Measurements from ENCODE around the gene KCNMA1. TPM values are rescaled to one million over a fixed set of nuclear protein-coding genes. Genes with fewer than 3 reads are reported as not detected.
A peak's percentile ranks its signal among the peaks of the same experiment; 100 is the strongest.

KCNMA1 gene
- total RNA-seq, 3 donors from 2014 or later, result 13.6 to 37.8 (median 15.1) TPM

- Histone ChIP-seq H3K27me3 (no peaks in the 10 kb centered on the region), H3K36me3 (no peaks in the 10 kb centered on the region), H3K27ac (no peak overlapping the region), H3K4me1 (no peaks in the 10 kb centered on the region), H3K4me3 (no peak overlapping the region), H3K9me3 (no peaks in the 10 kb centered on the region)
- TF ChIP-seq CTCF (IDR thresholded peaks at IDR 0.05) (no peak), POLR2A (IDR thresholded peaks at IDR 0.05) (no peak), POLR2AphosphoS5 (IDR thresholded peaks at IDR 0.05) (no peak)
- no peak for DNase-seq (ENCODE audit: low spot score in 2 of 2)
- intact Hi-C loops (cut with DNase I; ENCODE audit: low total_unique reads), result no loop called here
These were observed 309.3 kb downstream of the KCNMA1 start for GRCh38 chr10:77328272-77328816.

GRCh38 chr10:77325233-77325537, 312.4 kb downstream of the KCNMA1 start:
- Histone ChIP-seq H3K4me1 (no peaks in the 10 kb centered on the region), H3K36me3 (no peaks in the 10 kb centered on the region), H3K4me3 (no peak overlapping the region), H3K27me3 (no peaks in the 10 kb centered on the region), H3K27ac (no peak overlapping the region), H3K9me3 (no peaks in the 10 kb centered on the region)
- no peak for TF ChIP-seq POLR2AphosphoS5 (IDR thresholded peaks at IDR 0.05)
- TF ChIP-seq CTCF (IDR thresholded peaks at IDR 0.05), result no peak
- TF ChIP-seq POLR2A (IDR thresholded peaks at IDR 0.05), result no peak
- peak; percentile 31 to 62 for DNase-seq (ENCODE audit: low spot score in 2 of 2)
- intact Hi-C loops (cut with DNase I; ENCODE audit: low total_unique reads), result no loop called here

DNA sequence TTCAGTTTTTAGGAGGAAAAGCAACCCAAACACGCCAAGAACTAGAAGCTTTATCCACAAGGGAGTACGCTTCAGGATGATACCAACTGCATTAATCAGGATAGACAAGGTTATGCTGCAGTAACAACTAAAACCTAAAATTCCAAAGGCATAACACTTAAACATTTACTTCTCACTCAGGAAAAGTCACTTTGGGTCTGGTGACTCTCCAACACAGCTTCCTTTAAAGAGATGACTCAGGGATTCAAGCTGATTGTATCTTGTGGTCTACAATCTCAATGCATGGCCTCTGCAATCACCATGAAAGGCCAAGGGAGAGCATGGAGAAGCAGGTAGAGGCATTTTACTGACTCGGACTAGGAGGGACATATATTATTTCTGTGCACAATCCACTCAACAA, 315.8 kb downstream of the KCNMA1 start:
- H3K9me3 ChIP-seq, result no peaks in the 10 kb centered on the region
- no peak overlapping the region for H3K4me3 ChIP-seq
- DNase-seq (ENCODE audit: low spot score in 2 of 2), result no peak
- TF ChIP-seq CTCF (IDR thresholded peaks at IDR 0.05) (no peak), POLR2AphosphoS5 (IDR thresholded peaks at IDR 0.05) (no peak)
- no peaks in the 10 kb centered on the region for H3K27me3 ChIP-seq
- intact Hi-C loops (cut with DNase I; ENCODE audit: low total_unique reads), result no loop called here
- H3K27ac ChIP-seq, result no peak overlapping the region
- H3K4me1 ChIP-seq, result no peaks in the 10 kb centered on the region
- no peaks in the 10 kb centered on the region for H3K36me3 ChIP-seq

GRCh38 chr10:77320971-77321471, 316.6 kb downstream of the KCNMA1 start:
- Histone ChIP-seq H3K4me1 (no peaks in the 10 kb centered on the region), H3K9me3 (no peaks in the 10 kb centered on the region)
- DNase-seq (ENCODE audit: low spot score in 2 of 2), result no peak

GRCh38 chr10:77319557-77319956, 318.1 kb downstream of the KCNMA1 start:
- Histone ChIP-seq H3K4me1 (no peaks in the 10 kb centered on the region), H3K36me3 (no peaks in the 10 kb centered on the region), H3K9me3 (no peaks in the 10 kb centered on the region), H3K27ac (no peak overlapping the region), H3K4me3 (no peak overlapping the region), H3K27me3 (no peaks in the 10 kb centered on the region)
- DNase-seq (ENCODE audit: low spot score in 2 of 2), result no peak
- no peak for TF ChIP-seq POLR2A (IDR thresholded peaks at IDR 0.05)
- TF ChIP-seq CTCF (IDR thresholded peaks at IDR 0.05), result no peak
- TF ChIP-seq POLR2AphosphoS5 (IDR thresholded peaks at IDR 0.05), result no peak
- intact Hi-C loops (cut with DNase I; ENCODE audit: low total_unique reads), result no loop called here

More at GRCh38 chr10:77320971-77321471, 316.6 kb downstream of the KCNMA1 start:
- Histone ChIP-seq H3K4me3 (no peak overlapping the region), H3K36me3 (no peaks in the 10 kb centered on the region), H3K27ac (no peak overlapping the region), H3K27me3 (no peaks in the 10 kb centered on the region)
- intact Hi-C loops (cut with DNase I; ENCODE audit: low total_unique reads), result no loop called here
- TF ChIP-seq CTCF (IDR thresholded peaks at IDR 0.05), result no peak
- no peak for TF ChIP-seq POLR2A (IDR thresholded peaks at IDR 0.05)
- TF ChIP-seq POLR2AphosphoS5 (IDR thresholded peaks at IDR 0.05), result no peak
